ENCODE measurements around the gene ALOX5AP. TPM values are rescaled to one million over a fixed set of nuclear protein-coding genes. Genes with fewer than 3 reads are reported as not detected.

The ALOX5AP gene
- total and polyA plus RNA-seq, 9 of the 15 experiments (the other 6 are each of a cell fraction or from before 2014, with no cell fraction given): 0.31 TPM; not detected in 8

- ChIA-PET POLR2A (interaction anchor here (0.6 kb wide), 1 partner anchor 83 kb away, joined by 3 read pairs; no protein-coding TSS in a partner anchor), CTCF (ENCODE audit: low intra/inter-chr PET ratio) (no interaction called here)
- Histone ChIP-seq H3K27me3 (ENCODE audit: control insufficient read depth in 2 of 2, insufficient read depth in 2 of 2, low read length in 2 of 2) (peaks cover 0 to 23% of the 10 kb centered on the region in 2 experiments; a peak in 3 of 5 replicates), H3K36me3 (ENCODE audit: control insufficient read depth, insufficient read depth, low read length) (no peaks in the 10 kb centered on the region), H2AFZ (ENCODE audit: low read depth, low read length) (no peak overlapping the region), H3K9ac (ENCODE audit: insufficient read depth in 1 of 2, low read depth in 2 of 2, low read length in 2 of 2) (no peak overlapping the region), H3K79me2 (ENCODE audit: control insufficient read depth, insufficient read depth, low read length) (no peaks in the 10 kb centered on the region), H3K9me3 (replicated peaks; ENCODE audit: control insufficient read depth, insufficient read depth, low read depth, low read length) (no peaks in the 10 kb centered on the region), H3K4me1 (replicated peaks in 1 of 2; ENCODE audit: control insufficient read depth in 2 of 2, insufficient read depth in 2 of 2, low read length in 2 of 2) (peaks cover 0 to 3% of the 10 kb centered on the region in 2 experiments; a peak in 2 of 5 replicates), H3K4me2 (ENCODE audit: insufficient read depth, low read length) (no peak overlapping the region), H3K9me1 (ENCODE audit: control insufficient read depth, insufficient read depth, low read length) (no peaks in the 10 kb centered on the region), H4K20me1 (replicated peaks; ENCODE audit: control insufficient read depth, insufficient read depth, low read length) (no peaks in the 10 kb centered on the region), H3K4me3 (no peak overlapping the region), H3K27ac (ENCODE audit: extremely low read depth, low read depth, low read length) (no peak overlapping the region)
- FAIRE-seq (no peak), ATAC-seq (no peak), DNase-seq (ENCODE audit: extremely low read depth in 1 of 4, low spot score in 3 of 4) (no peak)
- BruUV-seq (replicated peaks): no TSS peak
- TF ChIP-seq MITF (IDR thresholded peaks at IDR 0.05): no peak
- TF ChIP-seq ZNF239 (CRISPR knock-in tag; IDR thresholded peaks at IDR 0.05): no peak
- TF ChIP-seq ZNF23 (CRISPR knock-in tag; IDR thresholded peaks at IDR 0.05): no peak
- TF ChIP-seq MAX (CRISPR knock-in tag; IDR thresholded peaks at IDR 0.05): no peak
- no peak for TF ChIP-seq TAF9B (IDR thresholded peaks at IDR 0.05; ENCODE audit: partially characterized antibody)
- TF ChIP-seq MYBL2 (IDR thresholded peaks at IDR 0.05; ENCODE audit: low read depth): no peak
- no peak for TF ChIP-seq MYBL2 (CRISPR knock-in tag; IDR thresholded peaks at IDR 0.05; ENCODE audit: borderline replicate concordance)
- TF ChIP-seq EWSR1 (IDR thresholded peaks at IDR 0.05; ENCODE audit: borderline replicate concordance, low read depth, partially characterized antibody): no peak
- TF ChIP-seq LEF1 (IDR thresholded peaks at IDR 0.05): no peak
- TF ChIP-seq, protein P1, sequence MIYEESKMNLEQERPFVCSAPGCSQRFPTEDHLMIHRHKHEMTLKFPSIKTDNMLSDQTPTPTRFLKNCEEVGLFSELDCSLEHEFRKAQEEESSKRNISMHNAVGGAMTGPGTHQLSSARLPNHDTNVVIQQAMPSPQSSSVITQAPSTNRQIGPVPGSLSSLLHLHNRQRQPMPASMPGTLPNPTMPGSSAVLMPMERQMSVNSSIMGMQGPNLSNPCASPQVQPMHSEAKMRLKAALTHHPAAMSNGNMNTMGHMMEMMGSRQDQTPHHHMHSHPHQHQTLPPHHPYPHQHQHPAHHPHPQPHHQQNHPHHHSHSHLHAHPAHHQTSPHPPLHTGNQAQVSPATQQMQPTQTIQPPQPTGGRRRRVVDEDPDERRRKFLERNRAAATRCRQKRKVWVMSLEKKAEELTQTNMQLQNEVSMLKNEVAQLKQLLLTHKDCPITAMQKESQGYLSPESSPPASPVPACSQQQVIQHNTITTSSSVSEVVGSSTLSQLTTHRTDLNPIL (CRISPR knock-in tag; IDR thresholded peaks at IDR 0.05): no peak
- no peak for TF ChIP-seq ZNF445 (CRISPR knock-in tag; IDR thresholded peaks at IDR 0.05; ENCODE audit: low read depth)
- intact Hi-C loops (cut with micrococcal nuclease) (no loop called here), in situ Hi-C loops (cut with MboI) (loop anchor here (10.0 kb wide), 1 partner anchor 673 kb away; no protein-coding TSS in a partner anchor)
- WGBS (ENCODE audit: insufficient coverage, low coverage, missing lambda C conversion rate): 5% methylated on average over 9 of the region's 13 CpGs
These were observed 62.6 kb downstream of the ALOX5AP start for GRCh38 chr13:30797847-30798535.

All from K562 (cell line).